Glomerular endothelial cell (primary cell): ENCODE measurements around the gene DPF3. TPM values are rescaled to one million over a fixed set of nuclear protein-coding genes. Genes with fewer than 3 reads are reported as not detected.

Experiments used
- DNase-seq: peaks from one replicate; pipeline ENCODE4 v3.0.0-alpha.2; 2011; ENCODE audit warnings: low read depth, low spot score; ENCODE audit errors: extremely low read depth
- total RNA-seq: library from RNA; depleted of rRNA; stranded (reverse); fragments of >200 nt; gene quantifications from 2 replicates; pipeline ENCODE4 v1.2.3, GENCODE V29; 2015

DPF3 gene
- total RNA-seq = 6.2 TPM in 2 replicates

- DNase-seq = peak; percentile 82
These were observed at the start of gene DPF3 for GRCh38 chr14:72893636-72894322. DPF3 (minus strand) TSS chr14:72894101; CDS start chr14:72894088, 13 bp downstream.

GRCh38 chr14:72942934-72943333, 49.0 kb upstream of the DPF3 start:
- no peak for DNase-seq

DNA sequence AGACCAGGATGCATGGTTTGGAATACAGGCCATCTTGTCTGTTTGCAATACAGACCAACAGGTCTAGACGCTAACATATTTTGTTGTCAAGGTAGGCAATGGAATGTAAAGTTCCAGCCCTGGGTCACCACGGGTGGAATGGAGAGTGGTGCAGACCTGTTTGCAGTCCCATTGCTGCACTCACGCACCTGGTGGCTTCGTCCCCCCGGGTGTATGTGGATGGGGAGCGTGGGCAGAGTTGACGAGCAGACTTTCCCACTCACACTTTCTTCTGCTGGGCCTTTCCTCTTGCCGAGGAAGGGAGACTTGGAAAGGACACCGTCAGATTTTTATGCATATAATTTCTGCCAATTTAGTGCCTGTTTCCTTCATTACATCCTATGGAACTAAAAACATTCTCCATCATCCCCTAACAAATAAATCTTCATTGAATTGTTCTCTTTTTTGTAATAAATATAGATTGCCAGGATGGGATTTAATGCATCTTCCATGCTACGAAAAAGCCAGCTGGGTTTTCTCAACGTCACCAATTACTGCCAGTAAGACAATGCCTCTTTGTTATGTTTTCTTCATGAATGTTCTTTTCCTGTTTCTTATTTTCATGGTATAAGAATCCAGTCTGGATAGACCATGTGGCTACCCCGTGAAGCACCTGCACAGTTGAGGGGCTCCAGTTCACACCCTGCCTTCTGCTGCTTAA, 47.5 kb upstream of the DPF3 start:
- DNase-seq = no peak

- DNase-seq = no peak
These were observed 45.7 kb upstream of the DPF3 start for GRCh38 chr14:72939630-72940029.

GRCh38 chr14:72932893-72933292, 39.0 kb upstream of the DPF3 start:
- DNase-seq = no peak

GRCh38 chr14:72929316-72930080, 35.6 kb upstream of the DPF3 start:
- DNase-seq = no peak

DNA sequence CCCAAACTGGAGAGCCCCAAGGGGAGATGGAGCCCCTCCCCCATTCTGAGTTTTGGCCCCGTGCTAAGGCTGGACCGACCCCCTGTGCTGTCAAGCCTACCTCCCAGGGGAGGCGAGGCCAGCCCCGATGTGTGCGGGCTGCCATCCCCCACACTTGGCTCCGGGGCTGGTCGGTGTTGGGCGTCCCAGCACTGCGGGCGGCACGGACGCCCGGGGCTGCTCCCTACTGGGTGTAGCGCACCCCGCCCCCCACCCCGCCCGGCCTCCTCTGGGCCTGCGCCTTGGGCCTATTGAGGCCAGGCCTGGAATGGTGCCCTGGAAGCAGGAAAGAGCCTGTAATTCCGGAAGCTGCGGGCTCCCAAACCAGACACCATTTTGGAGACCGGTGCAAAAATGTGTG, 35.0 kb upstream of the DPF3 start:
- DNase-seq = no peak

DNA sequence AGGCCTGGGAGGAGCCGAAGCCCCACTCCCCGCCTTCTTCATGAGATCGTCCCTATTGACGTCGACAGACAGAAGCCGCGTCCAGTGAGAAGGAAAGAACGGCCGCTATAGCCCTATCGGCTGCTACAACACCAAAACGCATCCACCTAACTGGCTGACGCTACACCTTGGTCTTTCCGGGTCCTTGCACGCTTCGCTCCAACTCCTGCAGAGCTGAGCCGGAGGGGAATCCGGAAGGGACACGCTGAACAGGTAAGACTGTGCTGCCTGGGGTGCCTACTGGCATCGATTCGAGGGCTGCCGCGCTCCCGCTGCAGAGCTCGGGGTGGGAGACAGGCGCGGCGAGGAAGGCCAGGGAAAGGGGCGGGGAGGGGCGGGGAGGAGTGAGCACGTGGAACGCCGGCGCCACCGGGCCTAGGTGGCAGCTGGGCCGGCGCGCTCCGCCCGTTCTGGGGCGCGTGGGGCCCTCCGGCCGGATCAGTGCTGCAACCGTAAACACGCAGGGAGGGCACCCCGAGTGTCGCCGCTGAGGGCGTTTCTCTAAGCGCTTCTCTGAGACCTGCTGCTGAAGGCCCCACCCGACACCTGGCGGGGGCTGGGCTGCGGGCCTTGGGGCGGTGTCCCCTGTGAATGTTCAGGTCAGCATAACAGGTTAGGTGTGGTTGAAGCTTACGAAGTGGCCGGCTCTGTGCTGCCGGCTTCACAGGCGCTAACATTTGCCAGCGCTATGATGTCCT, 32.6 kb upstream of the DPF3 start, which contains the start of gene DCAF4:
Gene DCAF4 (plus strand): TSS at position 173 of the 737 bp plus-strand sequence. CDS start 11,515 bp downstream, outside the sequence.
- peak; percentile 89 for DNase-seq

DNA sequence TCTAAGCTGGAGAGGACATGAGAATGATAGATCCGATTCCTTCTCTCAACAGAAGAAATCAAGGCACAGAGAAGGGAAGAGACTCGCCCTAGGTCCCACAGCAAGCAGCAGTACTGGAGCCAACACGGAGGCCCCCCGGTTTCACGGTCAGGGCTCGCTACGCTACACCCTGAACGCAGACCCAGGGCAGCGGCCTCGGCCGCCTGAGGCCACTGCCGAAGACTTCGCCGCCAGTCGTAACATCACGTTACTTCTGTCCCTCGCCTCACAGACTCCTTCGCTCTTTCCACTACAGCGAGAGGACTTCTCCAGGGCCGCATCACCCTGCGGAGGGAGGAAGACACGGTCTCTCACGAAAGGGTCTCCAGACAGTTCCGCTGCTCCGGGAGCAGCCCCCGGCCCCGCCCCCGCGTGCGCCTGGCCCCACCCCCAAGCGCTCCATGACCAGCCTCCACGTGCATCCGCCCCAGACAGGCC, 32.0 kb upstream of the DPF3 start:
- no peak for DNase-seq

DNA sequence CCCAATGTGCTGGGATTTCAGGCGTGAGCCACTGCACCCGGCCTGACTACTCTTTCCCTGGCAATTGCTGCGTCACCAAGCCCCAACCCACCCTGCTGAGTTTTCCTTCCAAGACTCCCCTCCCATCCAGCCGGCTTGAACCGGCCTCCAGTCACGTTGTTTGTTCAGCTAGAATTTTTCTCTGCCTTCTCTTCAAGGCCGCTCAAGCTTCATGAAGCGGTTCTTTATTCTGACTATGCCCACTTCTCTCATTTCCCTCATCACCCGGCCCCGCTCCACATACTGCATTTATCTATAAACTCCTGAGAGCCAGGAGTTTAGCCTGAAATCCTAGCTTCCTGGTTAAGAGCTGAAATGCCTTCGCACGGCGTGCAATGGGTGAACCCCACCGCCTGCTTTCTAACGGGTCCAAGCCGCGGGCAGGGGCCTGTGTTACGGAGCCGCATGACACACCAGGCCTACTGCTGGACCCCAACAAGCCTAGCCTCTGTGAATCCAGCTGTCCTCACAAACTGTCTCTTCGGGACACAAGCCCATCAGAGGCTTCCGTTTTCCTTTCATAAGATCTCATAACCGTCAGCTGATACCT, 31.4 kb upstream of the DPF3 start:
- no peak for DNase-seq

DNA sequence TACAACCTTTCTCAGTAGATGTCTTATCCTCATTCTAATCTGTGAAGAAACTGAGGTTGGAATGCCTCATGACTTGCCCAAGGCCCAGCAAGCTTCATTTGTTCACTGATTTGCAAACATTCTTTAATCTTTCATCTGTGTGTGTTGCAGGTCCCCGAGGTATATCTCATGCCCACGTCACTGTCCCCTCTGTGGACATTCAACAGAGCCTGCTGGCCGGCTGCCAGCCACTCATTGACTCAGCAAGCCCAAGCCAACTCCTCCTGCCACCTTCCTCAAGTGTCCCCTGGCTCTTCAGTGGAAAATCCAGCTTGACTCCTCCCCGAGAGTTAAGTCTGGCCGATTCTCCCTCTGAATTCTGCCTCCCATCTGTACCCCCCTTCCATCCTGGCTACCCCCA, 30.4 kb upstream of the DPF3 start:
- no peak for DNase-seq

GRCh38 chr14:72921396-72921795, 27.5 kb upstream of the DPF3 start:
- no peak for DNase-seq

GRCh38 chr14:72920008-72920407, 26.1 kb upstream of the DPF3 start:
- no peak for DNase-seq

GRCh38 chr14:72917094-72917802, 23.3 kb upstream of the DPF3 start:
- DNase-seq = no peak

GRCh38 chr14:72916174-72916573, 22.3 kb upstream of the DPF3 start:
- no peak for DNase-seq

GRCh38 chr14:72913809-72914208, 19.9 kb upstream of the DPF3 start:
- no peak for DNase-seq

GRCh38 chr14:72909163-72909562, 15.3 kb upstream of the DPF3 start:
- DNase-seq = no peak

DNA sequence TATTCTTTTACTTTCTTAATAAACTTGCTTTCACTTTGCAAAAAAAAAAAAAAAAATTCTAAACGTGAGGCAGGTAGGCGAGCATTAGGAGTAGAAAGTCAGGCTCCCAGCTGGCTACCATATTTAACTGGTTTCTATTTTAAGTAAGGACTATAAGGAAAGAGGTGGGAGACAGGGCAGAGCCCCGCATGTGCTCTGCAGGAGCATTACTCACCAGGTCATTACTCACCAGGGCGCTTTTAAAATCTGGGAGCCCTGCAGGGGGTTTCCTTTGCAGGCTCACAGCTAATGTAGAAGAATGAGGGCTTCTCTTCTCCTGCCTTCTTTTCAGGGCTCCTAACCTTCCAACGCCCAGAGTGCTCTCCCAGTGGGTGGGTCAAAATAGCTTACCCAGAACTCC, 14.0 kb upstream of the DPF3 start:
- DNase-seq = no peak

DNA sequence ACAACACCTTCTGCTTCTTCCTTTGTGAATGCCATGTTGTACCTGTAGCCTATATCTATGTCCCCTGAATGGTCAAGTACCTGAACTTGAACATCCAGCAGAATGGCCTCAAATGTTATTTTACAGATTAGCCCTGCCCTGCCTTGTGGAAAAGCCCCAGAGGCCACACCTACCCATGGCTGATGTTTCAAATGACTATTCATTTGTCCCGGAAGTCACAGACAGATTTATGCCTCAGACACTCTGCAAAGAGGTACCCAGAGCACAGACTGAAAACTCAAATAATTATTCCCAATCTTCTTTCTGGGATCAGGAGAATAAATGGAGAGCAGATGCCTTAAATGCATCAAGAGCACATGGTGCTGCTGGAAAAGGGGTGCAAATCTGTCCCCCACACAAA, 13.0 kb upstream of the DPF3 start:
- no peak for DNase-seq

DNA sequence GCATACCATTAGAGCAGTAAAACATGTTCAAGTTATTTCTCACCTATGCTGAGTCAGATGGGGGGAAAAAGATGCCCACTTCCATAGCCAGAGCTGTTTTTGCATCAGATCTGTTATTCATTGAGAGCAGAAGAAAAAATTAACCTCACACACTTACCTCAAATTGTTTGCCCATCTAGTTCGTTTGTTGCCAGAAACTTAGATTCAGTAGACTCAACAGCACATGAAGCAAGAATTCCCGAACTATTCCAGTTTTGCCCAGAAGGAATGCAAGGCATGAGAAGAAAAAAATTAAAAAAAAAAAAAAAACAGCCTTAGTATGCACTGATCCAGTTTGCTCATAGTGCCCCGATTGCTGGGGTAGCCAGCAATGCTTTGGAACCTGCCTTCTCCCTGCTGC, 12.4 kb upstream of the DPF3 start:
- no peak for DNase-seq
